AG09309 (cell line): ENCODE data around the gene MCRIP2.

Source experiments
- DNase-seq: peaks from one replicate; pipeline ENCODE4 v3.0.0-alpha.2; 2010; ENCODE audit warnings: low read depth
- H3K4me3 ChIP-seq: 2 replicates; pipeline ENCODE4 v1.5.1; 2011; ENCODE audit warnings: mild to moderate bottlenecking, low read depth, low read length, moderate library complexity; ENCODE audit not compliant: control insufficient read depth
- TF ChIP-seq, protein P1 (sequence below): IDR thresholded peaks from 2 replicates; pipeline ENCODE4 v1.5.1; 2011; ENCODE audit warnings: mild to moderate bottlenecking, low read depth, low read length, inconsistent platforms; ENCODE audit not compliant: insufficient read depth, control insufficient read depth; ENCODE audit errors: missing control alignments

Gene MCRIP2

DNA sequence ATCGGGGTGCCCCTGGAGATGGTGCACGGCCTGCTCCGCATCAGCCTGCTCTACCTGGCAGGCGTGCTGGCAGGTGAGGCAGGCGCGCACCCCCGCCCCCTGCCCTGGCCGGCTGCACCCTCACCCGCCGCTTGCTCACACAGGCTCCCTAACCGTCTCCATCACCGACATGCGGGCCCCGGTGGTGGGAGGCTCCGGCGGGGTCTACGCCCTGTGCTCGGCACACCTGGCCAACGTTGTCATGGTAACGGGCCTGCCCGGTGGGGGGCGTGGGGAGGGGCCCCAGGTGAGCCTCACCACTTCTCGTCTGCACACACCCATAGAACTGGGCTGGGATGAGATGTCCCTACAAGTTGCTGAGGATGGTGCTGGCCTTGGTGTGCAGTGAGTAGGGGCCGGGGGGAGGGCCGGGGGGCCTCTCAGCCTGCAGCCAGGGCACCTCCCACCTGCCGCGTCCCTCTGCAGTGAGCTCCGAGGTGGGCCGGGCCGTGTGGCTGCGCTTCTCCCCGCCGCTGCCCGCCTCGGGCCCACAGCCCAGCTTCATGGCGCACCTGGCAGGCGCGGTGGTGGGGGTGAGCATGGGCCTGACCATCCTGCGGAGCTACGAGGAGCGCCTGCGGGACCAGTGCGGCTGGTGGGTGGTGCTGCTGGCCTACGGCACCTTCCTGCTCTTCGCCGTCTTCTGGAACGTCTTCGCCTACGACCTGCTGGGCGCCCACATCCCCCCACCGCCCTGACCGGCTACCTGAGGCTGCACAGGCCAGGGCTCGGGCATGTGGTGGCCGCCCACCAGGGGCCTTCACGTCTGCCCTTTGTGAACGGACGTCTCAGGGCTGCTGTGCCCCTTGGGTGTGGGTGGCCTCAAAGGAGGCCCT lies 35.9 kb downstream of the MCRIP2 start:
- DNase-seq, result no peak
- no peak overlapping the region for H3K4me3 ChIP-seq
- TF ChIP-seq, protein P1, sequence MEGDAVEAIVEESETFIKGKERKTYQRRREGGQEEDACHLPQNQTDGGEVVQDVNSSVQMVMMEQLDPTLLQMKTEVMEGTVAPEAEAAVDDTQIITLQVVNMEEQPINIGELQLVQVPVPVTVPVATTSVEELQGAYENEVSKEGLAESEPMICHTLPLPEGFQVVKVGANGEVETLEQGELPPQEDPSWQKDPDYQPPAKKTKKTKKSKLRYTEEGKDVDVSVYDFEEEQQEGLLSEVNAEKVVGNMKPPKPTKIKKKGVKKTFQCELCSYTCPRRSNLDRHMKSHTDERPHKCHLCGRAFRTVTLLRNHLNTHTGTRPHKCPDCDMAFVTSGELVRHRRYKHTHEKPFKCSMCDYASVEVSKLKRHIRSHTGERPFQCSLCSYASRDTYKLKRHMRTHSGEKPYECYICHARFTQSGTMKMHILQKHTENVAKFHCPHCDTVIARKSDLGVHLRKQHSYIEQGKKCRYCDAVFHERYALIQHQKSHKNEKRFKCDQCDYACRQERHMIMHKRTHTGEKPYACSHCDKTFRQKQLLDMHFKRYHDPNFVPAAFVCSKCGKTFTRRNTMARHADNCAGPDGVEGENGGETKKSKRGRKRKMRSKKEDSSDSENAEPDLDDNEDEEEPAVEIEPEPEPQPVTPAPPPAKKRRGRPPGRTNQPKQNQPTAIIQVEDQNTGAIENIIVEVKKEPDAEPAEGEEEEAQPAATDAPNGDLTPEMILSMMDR, result no peak

DNA sequence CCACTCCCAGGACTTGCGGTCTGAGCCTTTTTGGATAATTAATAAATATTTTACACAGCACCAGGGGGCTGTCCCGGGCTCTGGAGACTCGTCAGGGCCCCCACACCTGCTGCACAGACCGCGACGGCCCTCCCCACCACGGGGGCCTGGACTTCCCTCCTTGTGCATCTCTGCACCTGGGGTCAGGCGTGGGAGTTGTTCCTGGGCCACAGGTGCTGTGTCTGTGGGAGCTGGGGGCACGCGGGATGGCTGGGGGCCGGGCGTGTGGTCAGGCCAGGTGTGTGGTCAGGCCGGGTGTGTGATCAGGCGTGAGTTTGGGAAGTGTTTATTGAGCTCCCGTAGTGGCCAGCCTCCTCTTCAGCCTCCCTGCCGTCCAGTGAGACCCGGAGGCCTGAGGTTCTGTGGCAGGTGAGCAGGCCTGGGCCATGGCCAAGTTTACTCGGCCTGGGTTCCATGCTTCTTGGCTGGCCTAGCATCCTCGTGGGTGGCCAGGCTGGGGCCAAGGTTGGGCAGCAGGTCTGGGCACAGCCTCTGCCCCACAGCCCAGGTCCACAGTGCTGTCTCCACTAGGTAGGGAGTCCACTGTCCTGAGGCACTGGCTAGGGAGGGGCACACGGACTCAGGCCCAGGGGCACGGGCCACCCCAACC lies 36.7 kb downstream of the MCRIP2 start:
- no peak for DNase-seq
- H3K4me3 ChIP-seq, result no peak overlapping the region
- TF ChIP-seq, protein P1, result no peak

DNA sequence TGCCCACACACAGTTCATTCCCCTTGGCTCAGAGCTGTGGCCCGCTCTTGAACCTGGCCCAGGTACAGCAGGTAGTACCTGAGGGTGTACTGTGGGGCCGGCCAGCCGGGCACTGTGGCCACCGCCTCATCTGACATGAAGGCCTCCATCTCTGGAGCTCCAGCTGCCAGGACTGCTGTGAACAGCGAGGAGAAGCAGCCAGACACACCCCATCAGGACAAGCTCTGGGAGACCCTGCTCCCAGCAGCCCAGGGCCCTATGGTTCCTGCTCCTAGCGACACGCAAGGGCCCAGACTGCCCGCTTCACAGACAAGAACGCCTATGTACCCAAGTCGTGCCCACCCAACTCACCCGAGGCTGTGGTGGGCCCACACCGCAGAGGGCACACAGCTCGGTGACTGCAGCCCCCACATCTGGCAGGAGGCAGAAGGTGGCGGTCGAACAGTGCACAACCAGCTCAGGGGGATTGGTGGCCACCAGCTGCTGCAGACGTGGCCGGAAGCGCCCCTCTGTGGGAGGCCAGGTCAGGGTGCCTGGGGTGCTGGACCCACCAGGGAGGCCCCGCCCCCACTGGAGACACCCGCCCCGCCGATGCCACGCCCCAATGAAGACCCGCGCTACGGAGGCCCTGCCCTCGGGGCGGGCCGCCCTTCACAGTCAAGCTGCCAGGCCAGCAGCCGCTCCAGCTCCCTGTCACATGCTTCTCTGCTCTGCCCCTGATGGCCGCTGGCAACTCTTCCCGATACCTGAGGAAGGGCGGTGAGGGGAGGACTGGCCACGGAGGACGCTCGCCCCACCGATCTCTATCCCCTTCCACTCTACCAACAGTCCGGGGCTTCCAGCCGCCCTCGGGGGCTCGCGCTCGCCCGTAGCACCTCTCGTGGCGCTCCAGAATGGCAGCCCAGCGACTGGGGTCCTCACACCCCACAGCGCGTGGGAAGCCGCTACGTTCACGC lies 37.5 kb downstream of the MCRIP2 start:
- DNase-seq, result no peak
- H3K4me3 ChIP-seq, result peak overlapping the region; percentile 49
- TF ChIP-seq, protein P1, result no peak

DNA sequence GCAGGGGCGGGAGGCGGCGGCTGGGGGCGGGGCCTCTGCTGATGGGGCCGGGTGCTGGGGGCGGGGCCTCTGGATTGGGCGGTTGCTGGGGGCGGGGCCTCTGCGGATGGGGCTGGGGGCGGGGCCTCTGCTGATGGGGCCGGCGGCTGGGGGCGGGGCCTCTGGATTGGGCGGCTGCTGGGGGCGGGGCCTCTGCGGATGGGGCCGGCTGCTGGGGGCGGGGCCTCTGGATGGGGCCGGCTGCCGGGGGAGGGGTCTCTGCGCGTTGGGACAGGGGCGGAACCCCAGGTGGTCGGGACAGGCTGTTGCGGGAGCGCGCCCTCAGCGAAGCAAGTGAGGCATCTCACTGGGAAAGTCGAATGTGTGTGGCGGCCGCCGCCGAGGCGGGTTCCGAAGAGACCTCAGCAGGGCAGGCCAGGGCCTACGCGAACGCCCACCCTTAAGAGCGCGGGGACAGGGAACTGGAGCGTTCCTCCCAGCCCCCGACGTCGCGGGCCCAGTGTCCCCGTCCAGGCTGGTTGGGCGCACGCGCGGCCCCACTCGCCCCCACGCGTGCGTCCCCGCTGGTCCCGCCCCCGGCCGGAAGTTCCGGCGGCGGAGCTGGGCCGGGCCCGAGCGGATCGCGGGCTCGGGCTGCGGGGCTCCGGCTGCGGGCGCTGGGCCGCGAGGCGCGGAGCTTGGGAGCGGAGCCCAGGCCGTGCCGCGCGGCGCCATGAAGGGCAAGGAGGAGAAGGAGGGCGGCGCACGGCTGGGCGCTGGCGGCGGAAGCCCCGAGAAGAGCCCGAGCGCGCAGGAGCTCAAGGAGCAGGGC lies 38.4 kb downstream of the MCRIP2 start, which contains the start of gene STUB1:
TSS of gene STUB1 (plus strand) at position 597 of the 811 bp plus-strand sequence. CDS start at position 713, 116 bp downstream.
- H3K4me3 ChIP-seq, result peak within 1 kb of the TSS; percentile 77
- DNase-seq, result no peak
- TF ChIP-seq, protein P1, result no peak

DNA sequence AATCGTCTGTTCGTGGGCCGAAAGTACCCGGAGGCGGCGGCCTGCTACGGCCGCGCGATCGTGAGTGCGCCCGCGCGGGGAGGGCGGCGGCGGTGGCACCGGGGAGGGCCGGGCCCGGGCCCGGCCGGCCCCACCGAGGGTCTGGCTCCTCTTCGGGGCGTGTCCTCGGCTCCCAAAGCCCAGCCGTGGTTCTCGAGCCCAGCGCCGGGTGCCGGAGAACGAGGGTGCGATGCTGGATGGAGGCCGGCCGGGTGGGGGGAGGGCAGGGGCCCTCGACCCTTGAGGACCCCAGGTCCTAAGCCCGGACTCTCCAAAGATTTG lies 39.0 kb downstream of the MCRIP2 start:
- DNase-seq, result no peak
- TF ChIP-seq, protein P1, result no peak
- H3K4me3 ChIP-seq, result peak overlapping the region; percentile 77
